ENCODE data around the gene IDH2.
A peak's percentile ranks its signal among the peaks of the same experiment; 100 is the strongest.
"Not testable (repeated sequence)": the region's sequence is repeated elsewhere in the genome, so short reads cannot be mapped to it uniquely, and the experiment has no call there.

IDH2 gene

GRCh38 chr15:90145259-90145658 lies 43.0 kb upstream of the IDH2 start:
- H3K79me2 ChIP-seq = no peaks in the 10 kb centered on the region
- H3K36me3 ChIP-seq (ENCODE audit: control insufficient read depth, insufficient read depth, low read length) = no peaks in the 10 kb centered on the region
- H3K4me1 ChIP-seq = no peaks in the 10 kb centered on the region
- no peak overlapping the region for H3K4me2 ChIP-seq (ENCODE audit: low read length)
- TF ChIP-seq, protein P1, sequence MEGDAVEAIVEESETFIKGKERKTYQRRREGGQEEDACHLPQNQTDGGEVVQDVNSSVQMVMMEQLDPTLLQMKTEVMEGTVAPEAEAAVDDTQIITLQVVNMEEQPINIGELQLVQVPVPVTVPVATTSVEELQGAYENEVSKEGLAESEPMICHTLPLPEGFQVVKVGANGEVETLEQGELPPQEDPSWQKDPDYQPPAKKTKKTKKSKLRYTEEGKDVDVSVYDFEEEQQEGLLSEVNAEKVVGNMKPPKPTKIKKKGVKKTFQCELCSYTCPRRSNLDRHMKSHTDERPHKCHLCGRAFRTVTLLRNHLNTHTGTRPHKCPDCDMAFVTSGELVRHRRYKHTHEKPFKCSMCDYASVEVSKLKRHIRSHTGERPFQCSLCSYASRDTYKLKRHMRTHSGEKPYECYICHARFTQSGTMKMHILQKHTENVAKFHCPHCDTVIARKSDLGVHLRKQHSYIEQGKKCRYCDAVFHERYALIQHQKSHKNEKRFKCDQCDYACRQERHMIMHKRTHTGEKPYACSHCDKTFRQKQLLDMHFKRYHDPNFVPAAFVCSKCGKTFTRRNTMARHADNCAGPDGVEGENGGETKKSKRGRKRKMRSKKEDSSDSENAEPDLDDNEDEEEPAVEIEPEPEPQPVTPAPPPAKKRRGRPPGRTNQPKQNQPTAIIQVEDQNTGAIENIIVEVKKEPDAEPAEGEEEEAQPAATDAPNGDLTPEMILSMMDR (IDR thresholded peaks at IDR 0.05) = no peak
- H3K4me3 ChIP-seq (ENCODE audit: low read depth, low read length) = no peak overlapping the region
- H3K27ac ChIP-seq = no peak overlapping the region
- H3K9me3 ChIP-seq (ENCODE audit: control insufficient read depth, low read length) = no peaks in the 10 kb centered on the region
- H3K9ac ChIP-seq = no peak overlapping the region
- H2AFZ ChIP-seq = no peak overlapping the region
- no peaks in the 10 kb centered on the region for H3K27me3 ChIP-seq (ENCODE audit: control insufficient read depth, insufficient read depth, low read length)

DNA sequence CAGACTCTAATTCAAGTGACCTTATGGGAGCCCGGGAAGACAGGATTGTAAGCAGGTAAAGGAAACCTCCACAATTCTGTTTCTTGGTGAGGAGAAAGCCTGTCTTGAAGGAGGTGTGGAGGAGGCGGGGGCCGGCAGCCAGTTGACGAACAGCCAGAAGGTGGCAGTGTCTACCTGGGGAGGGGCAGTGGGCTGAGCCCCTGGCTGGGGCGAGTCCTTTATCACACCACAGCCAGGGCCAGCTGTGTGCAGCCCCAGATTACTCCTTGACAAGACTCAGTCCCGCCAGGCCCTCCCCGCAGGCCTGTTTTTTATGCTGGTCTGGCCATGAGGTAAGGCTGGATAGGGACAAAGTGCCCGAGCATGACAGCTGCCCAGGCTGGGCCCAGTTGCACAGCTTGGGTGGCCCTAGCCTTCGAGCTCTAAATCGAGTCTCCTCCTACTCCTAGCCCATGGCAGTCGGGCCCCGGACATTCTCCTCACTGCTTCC lies 40.9 kb upstream of the IDH2 start:
- TF ChIP-seq, protein P1 (IDR thresholded peaks at IDR 0.05) = peak; percentile 59
- no peak overlapping the region for H3K4me2 ChIP-seq (ENCODE audit: low read length)
- no peak overlapping the region for H3K4me3 ChIP-seq (ENCODE audit: low read depth, low read length)
- H3K27ac ChIP-seq = no peak overlapping the region
- H3K36me3 ChIP-seq (ENCODE audit: control insufficient read depth, insufficient read depth, low read length) = no peaks in the 10 kb centered on the region
- peak overlapping the region; percentile 72 for H2AFZ ChIP-seq
- no peaks in the 10 kb centered on the region for H3K27me3 ChIP-seq (ENCODE audit: control insufficient read depth, insufficient read depth, low read length)
- H3K9ac ChIP-seq = no peak overlapping the region
- no peaks in the 10 kb centered on the region for H3K9me3 ChIP-seq (ENCODE audit: control insufficient read depth, low read length)
- no peaks in the 10 kb centered on the region for H3K4me1 ChIP-seq
- no peaks in the 10 kb centered on the region for H3K79me2 ChIP-seq

DNA sequence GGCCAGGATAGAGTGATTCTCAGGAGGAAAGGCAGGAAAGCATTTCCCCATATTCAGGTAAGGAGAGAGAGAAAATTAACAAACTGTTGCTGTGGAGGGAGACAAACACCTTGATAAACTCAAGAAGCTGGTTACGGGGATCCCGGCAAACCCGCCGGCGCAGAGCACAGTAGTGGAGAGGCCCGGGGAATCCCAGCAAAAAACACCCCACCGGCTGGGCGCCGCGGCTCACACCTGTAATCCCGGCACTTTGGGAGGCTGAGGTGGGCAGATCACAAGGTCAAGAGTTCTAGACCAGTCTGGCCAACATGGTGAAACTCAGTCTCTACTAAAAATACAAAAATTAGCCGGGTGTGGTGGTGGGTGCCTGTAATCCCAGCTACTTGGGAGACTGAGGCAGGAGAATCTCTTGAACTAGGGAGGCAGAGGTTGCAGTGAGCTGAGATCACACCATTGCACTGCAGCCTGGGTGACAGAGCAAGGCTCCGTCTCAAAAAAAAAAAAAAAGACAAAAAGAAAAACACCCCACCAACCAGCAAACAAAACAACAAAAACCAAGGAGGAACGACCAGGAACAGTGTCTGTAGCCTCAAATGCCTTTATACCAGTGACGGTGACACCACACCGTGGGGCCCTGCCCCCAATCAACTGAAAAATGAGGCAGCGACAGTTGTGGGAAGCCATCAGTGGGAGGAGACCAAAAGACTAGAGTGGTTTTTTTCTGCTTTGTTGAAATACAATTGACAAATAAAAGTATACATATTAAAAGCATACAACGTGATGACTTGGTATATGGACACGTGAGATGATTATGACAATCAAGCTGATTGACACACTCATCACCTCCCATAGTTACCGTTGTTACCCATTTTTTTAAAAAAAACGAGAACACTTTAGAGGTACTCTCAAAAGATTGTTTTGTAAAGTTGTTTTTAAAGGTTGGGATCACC lies 40.2 kb upstream of the IDH2 start:
- Histone ChIP-seq H3K27ac (no peak overlapping the region), H3K9me3 (ENCODE audit: control insufficient read depth, low read length) (no peaks in the 10 kb centered on the region), H3K4me1 (peaks cover 2% of the 10 kb centered on the region), H2AFZ (peak overlapping the region; percentile 72), H3K4me2 (ENCODE audit: low read length) (no peak overlapping the region), H3K36me3 (ENCODE audit: control insufficient read depth, insufficient read depth, low read length) (no peaks in the 10 kb centered on the region), H3K9ac (no peak overlapping the region), H3K4me3 (ENCODE audit: low read depth, low read length) (no peak overlapping the region), H3K27me3 (ENCODE audit: control insufficient read depth, insufficient read depth, low read length) (no peaks in the 10 kb centered on the region), H3K79me2 (no peaks in the 10 kb centered on the region)
- TF ChIP-seq, protein P1 (IDR thresholded peaks at IDR 0.05) = no peak

DNA sequence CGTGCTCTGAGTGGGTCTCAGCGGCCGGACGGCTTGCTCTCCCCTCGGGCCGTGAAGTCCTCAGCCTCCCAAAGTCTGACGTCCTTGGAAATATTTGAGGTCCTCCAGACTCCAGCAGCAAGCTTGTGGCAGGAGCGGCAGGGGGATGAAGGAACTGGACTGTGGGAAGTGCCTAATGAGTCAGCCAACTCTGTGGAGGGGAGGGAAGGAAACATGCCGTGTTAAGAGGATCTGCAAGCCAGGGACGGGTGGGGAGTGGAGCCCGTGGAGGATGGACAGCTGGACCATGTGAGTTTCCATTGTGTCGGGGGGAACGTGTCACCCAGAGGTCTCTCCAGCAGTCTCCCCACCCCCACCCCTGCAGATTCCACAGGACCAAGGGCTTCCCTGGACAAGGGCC lies 39.4 kb upstream of the IDH2 start:
- Histone ChIP-seq H3K9me3 (ENCODE audit: control insufficient read depth, low read length) (no peaks in the 10 kb centered on the region), H3K36me3 (ENCODE audit: control insufficient read depth, insufficient read depth, low read length) (no peaks in the 10 kb centered on the region), H3K4me1 (peaks cover 2% of the 10 kb centered on the region), H3K4me2 (ENCODE audit: low read length) (no peak overlapping the region), H3K27ac (no peak overlapping the region), H3K79me2 (no peaks in the 10 kb centered on the region), H3K27me3 (ENCODE audit: control insufficient read depth, insufficient read depth, low read length) (no peaks in the 10 kb centered on the region), H3K4me3 (ENCODE audit: low read depth, low read length) (no peak overlapping the region), H2AFZ (no peak overlapping the region), H3K9ac (no peak overlapping the region)
- TF ChIP-seq, protein P1 (IDR thresholded peaks at IDR 0.05) = no peak

DNA sequence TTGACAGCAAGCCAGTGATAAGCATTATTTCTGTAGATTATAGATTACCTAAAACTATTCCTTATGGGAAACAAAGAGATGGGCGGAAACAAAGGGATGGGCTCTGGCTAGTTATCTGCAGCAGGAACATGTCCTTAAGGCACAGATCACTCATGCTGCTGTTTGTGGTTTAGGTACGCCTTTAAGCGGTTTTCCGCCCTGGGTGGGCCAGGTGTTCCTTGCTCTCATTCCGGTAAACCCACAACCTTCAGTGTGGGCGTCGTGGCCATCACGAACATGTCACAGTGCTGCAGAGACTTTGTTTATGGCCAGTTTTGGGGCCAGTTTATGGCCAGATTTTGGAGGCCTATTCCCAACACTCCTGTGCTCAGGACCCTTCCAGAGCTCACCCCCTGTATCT lies 37.3 kb upstream of the IDH2 start:
- not testable (repeated sequence) for H2AFZ ChIP-seq; H3K27ac ChIP-seq; H3K4me3 ChIP-seq (ENCODE audit: low read depth, low read length); H3K4me2 ChIP-seq (ENCODE audit: low read length); H3K79me2 ChIP-seq; H3K9ac ChIP-seq; H3K4me1 ChIP-seq; H3K9me3 ChIP-seq (ENCODE audit: control insufficient read depth, low read length); H3K27me3 ChIP-seq (ENCODE audit: control insufficient read depth, insufficient read depth, low read length); H3K36me3 ChIP-seq (ENCODE audit: control insufficient read depth, insufficient read depth, low read length)

Measured in parathyroid adenoma (tissue), 2 donors.